Left ventricle myocardium inferior (tissue), 1 donor: ENCODE results near the gene CNTNAP2. TPM values are rescaled to one million over a fixed set of nuclear protein-coding genes. Genes with fewer than 3 reads are reported as not detected.

Source experiments
- DNase-seq: peaks from one replicate; pipeline ENCODE4 v3.0.0-alpha.2; 2020
- H3K27ac ChIP-seq: fragments of 200-600 bp; replicated peaks from 2 replicates; pipeline ENCODE4 v1.8.0; 2021
- H3K27me3 ChIP-seq: fragments of 200-600 bp; 2 replicates; pipeline ENCODE4 v1.8.0; 2021; ENCODE audit warnings: low read depth
- H3K36me3 ChIP-seq: fragments of 200-600 bp; 2 replicates; pipeline ENCODE4 v1.8.0; 2021
- H3K4me1 ChIP-seq: fragments of 200-600 bp; 2 replicates; pipeline ENCODE4 v1.8.0; 2021
- H3K4me3 ChIP-seq: fragments of 200-600 bp; 2 replicates; pipeline ENCODE4 v1.8.0; 2021; ENCODE audit warnings: mild to moderate bottlenecking, moderate library complexity
- H3K9me3 ChIP-seq: fragments of 200-600 bp; replicated peaks from 2 replicates; pipeline ENCODE4 v1.8.0; 2021
- CTCF ChIP-seq: fragments of 200-600 bp; IDR thresholded peaks from 2 replicates; pipeline ENCODE4 v1.8.0; 2021; ENCODE audit warnings: antibody characterized with exemption, mild to moderate bottlenecking, borderline replicate concordance
- intact Hi-C: fragments of 100-400 bp; cut with micrococcal nuclease; formaldehyde crosslinking; loops from one replicate; pipeline ENCODE4 v1.11.0; 2022
- total RNA-seq: library from RNA; stranded (reverse); fragmentation: NEBNext Ultra II Directional; extraction: Animal tissue kit (Norgen Biotek cat#: 25700); gene quantifications from one replicate; pipeline ENCODE4 v1.2.1, GENCODE V29; 2021
- donor health status: DM: no; HTN: yes; CAD: no; lungs with severe emphysema.

Gene CNTNAP2
- total RNA-seq, 1 donor from 2014 or later = 0.99 TPM

GRCh38 chr7:146492017-146492416, 375.4 kb downstream of the CNTNAP2 start:
- no peak for DNase-seq
- no peak for TF ChIP-seq CTCF
- Histone ChIP-seq H3K36me3 (no peaks in the 10 kb centered on the region), H3K9me3 (peaks cover 24% of the 10 kb centered on the region), H3K4me3 (no peak overlapping the region), H3K27ac (no peak overlapping the region), H3K27me3 (no peaks in the 10 kb centered on the region), H3K4me1 (no peaks in the 10 kb centered on the region)
- intact Hi-C loops = no loop called here

DNA sequence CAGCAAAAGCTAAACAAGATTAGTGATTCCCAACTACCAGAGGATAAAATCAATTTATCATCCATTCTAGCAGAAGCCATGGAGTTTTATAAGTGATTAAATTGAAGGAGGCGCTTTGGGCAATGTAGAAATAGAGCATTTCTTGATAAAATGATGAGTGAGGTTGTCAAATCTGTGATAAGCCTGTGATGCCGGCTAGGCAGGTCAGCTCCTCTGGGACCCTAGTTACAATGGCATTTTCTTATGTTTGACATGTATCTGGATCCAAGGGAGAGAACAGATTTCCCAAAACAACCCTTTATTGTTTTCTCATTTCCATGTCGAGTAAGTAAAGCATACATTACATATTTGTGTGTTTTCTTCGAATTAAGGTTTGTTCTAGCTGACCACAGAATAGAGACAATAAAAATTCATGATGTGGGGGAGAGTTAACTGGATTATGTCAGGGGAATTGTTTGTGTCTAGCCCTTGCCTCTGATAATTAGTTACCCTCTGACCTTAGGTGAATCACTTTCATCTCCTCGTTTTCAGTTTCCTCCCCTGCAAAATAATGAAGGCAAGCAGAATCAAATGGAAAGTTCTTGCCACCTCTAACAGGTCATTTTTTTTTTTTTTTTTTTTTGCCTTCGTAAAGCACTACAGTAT, 378.5 kb downstream of the CNTNAP2 start:
- intact Hi-C loops = no loop called here
- no peaks in the 10 kb centered on the region for H3K36me3 ChIP-seq
- TF ChIP-seq CTCF = no peak
- no peak overlapping the region for H3K27ac ChIP-seq
- no peak for DNase-seq
- no peaks in the 10 kb centered on the region for H3K27me3 ChIP-seq
- H3K9me3 ChIP-seq = peaks cover 14% of the 10 kb centered on the region
- H3K4me3 ChIP-seq = no peak overlapping the region
- H3K4me1 ChIP-seq = no peaks in the 10 kb centered on the region

DNA sequence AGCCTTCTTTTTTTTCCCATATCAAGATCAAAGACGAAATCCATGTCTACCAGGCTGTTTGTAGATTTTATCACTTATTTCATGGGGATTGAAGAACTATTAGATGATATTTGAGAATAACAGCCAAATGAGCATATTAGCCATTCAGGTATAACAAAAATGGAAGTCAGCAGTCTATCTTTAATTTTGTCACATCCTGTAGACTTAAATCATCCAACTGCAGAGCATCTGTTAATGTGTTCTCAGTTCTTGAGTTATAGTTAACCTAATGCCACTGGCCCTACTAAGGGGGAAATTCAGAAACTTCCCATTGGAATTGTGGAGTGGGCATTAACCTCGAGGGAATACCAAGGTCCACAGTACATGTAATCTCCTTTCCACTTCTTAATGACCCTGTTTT, 380.1 kb downstream of the CNTNAP2 start:
- intact Hi-C loops = no loop called here
- Histone ChIP-seq H3K27me3 (no peaks in the 10 kb centered on the region), H3K27ac (no peak overlapping the region), H3K36me3 (no peaks in the 10 kb centered on the region), H3K9me3 (peaks cover 19% of the 10 kb centered on the region), H3K4me3 (no peak overlapping the region), H3K4me1 (no peaks in the 10 kb centered on the region)
- no peak for DNase-seq
- no peak for TF ChIP-seq CTCF

GRCh38 chr7:146499970-146500369, 383.4 kb downstream of the CNTNAP2 start:
- Histone ChIP-seq H3K27ac (no peak overlapping the region), H3K4me1 (no peaks in the 10 kb centered on the region), H3K36me3 (no peaks in the 10 kb centered on the region), H3K4me3 (no peak overlapping the region), H3K9me3 (peaks cover 35% of the 10 kb centered on the region), H3K27me3 (no peaks in the 10 kb centered on the region)
- no peak for DNase-seq
- intact Hi-C loops = no loop called here
- TF ChIP-seq CTCF = no peak

DNA sequence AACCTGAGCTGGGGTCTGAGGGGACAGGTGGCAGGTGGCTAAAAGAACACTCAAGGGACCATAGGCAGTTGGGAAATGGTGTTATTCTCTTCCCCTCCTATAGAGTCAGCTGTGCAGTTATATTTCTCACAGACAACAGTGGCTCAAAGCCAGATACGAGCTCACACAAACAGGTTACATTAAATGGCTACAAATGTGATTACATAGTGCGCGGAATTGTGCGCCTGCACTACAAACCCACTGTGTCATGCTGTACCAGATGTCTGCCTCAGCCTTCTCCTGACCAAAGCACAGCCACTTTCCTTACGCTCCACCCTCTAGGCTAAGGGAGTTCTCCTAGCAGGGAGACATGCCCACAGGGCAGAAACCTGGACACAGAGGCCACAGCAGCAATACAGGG, 387.2 kb downstream of the CNTNAP2 start:
- H3K4me1 ChIP-seq = no peaks in the 10 kb centered on the region
- H3K4me3 ChIP-seq = no peak overlapping the region
- H3K36me3 ChIP-seq = no peaks in the 10 kb centered on the region
- DNase-seq = no peak
- TF ChIP-seq CTCF = no peak
- no peaks in the 10 kb centered on the region for H3K27me3 ChIP-seq
- intact Hi-C loops = no loop called here
- H3K9me3 ChIP-seq = peaks cover 39% of the 10 kb centered on the region
- no peak overlapping the region for H3K27ac ChIP-seq
